Activated B cell treated with CpG ODN at 0.5 μM for 24 hours (primary cell): ENCODE measurements around the gene ADGRA1. TPM values are rescaled to one million over a fixed set of nuclear protein-coding genes. Genes with fewer than 3 reads are reported as not detected.
"Not testable (repeated sequence)": the region's sequence is repeated elsewhere in the genome, so short reads cannot be mapped to it uniquely, and the experiment has no call there.

Source experiments
- ATAC-seq: fragments of 200-7000 bp; cut with Tn5 transposase; one replicate; pipeline ENCODE4 v1.10.0; 2021; ENCODE audit warnings: low read depth, mild to moderate bottlenecking, moderate library complexity
- CTCF ChIA-PET: fragments of 350-600 bp; sonication (Branson Sonifier 250); formaldehyde crosslinking; loops from one replicate; lab custom pipeline; 2021; ENCODE audit warnings: antibody characterized with exemption; lab: Charles Lee
- POLR2A ChIA-PET: fragments of 350-600 bp; sonication (Branson Sonifier 250); formaldehyde crosslinking; loops from one replicate; lab custom pipeline; 2021; ENCODE audit warnings: antibody characterized with exemption; lab: Charles Lee
- DNase-seq: peaks from one replicate; pipeline ENCODE4 v3.0.0; 2022
- H3K27ac Mint-ChIP-seq: one replicate; pipeline ENCODE4 v1.8.0; 2020; ENCODE audit warnings: mixed read lengths
- H3K27me3 Mint-ChIP-seq: one replicate; pipeline ENCODE4 v1.8.0; 2021; ENCODE audit warnings: mixed read lengths
- H3K36me3 Mint-ChIP-seq: one replicate; pipeline ENCODE4 v1.8.0; 2021; ENCODE audit warnings: low read depth, mixed read lengths
- H3K4me1 Mint-ChIP-seq: one replicate; pipeline ENCODE4 v1.8.0; 2021; ENCODE audit warnings: mixed read lengths
- H3K4me3 Mint-ChIP-seq: one replicate; pipeline ENCODE4 v1.8.0; 2020; ENCODE audit warnings: mild to moderate bottlenecking, mixed read lengths
- H3K9me3 Mint-ChIP-seq: one replicate; pipeline ENCODE4 v1.8.0; 2020; ENCODE audit warnings: mixed read lengths
- CTCF ChIP-seq: fragments of 200-600 bp; IDR thresholded peaks from one replicate; pipeline ENCODE4 v1.8.0; 2022; ENCODE audit warnings: antibody characterized with exemption, mild to moderate bottlenecking
- intact Hi-C: fragments of 100-400 bp; cut with micrococcal nuclease; formaldehyde crosslinking; loops from one replicate; pipeline ENCODE4 v1.15.1; 2024
- total RNA-seq: library from RNA; stranded (reverse); gene quantifications from 2 replicates; pipeline ENCODE4 v1.2.3, GENCODE V29; 2022

ADGRA1 gene
- total RNA-seq, 1 donor from 2014 or later: not detected

- intact Hi-C loops: no loop called here
- no peak for TF ChIP-seq CTCF
- Mint-ChIP-seq H3K9me3 (no peaks in the 10 kb centered on the region), H3K27ac (no peak overlapping the region), H3K4me3 (no peak overlapping the region), H3K4me1 (peaks cover 19% of the 10 kb centered on the region), H3K36me3 (no peaks in the 10 kb centered on the region), H3K27me3 (no peaks in the 10 kb centered on the region)
- DNase-seq (no peak), ATAC-seq (no peak)
- ChIA-PET CTCF (no interaction called here), POLR2A (no interaction called here)
These were observed 45.9 kb downstream of the ADGRA1 start for GRCh38 chr10:133133471-133134231.

DNA sequence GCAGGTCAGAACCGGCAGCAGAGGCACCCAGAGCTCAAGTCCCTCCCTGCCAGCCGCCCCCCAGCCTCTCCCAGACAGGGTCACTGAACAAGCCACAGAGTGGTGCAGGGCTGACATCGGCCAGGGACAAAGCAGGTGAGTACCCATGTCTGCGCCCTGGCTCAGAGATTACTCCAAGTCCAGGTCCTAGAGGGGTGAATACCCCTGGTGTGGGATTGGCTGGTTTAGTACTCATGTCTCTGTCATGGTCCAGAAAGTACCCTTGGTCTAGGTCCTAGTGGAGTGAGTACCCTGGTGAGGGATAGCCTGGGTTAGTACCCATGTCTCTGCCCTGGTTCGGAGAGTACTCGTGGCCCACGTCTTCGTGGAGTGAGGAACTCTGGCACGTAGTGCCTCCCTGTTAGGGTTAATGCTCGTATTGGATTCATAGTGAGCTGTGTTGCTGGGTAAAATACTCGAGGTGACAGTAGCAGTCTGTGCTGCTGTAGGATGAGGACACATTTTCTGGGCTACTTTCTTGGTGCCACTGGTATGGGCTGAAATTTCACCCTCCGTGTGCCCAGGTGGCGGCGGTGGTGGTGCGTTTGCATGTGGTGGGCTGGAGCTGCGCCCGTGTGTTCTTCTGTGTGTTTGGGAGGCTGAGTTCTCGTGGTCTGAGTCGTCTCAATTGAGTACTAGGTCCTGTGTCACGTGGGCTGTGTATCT is 46.8 kb downstream of the ADGRA1 start:
- TF ChIP-seq CTCF: no peak
- H3K27ac Mint-ChIP-seq: no peak overlapping the region
- H3K36me3 Mint-ChIP-seq: no peaks in the 10 kb centered on the region
- peak; percentile 14 for DNase-seq
- intact Hi-C loops: no loop called here
- peak; percentile 21 for ATAC-seq
- ChIA-PET CTCF (no interaction called here), POLR2A (no interaction called here)
- H3K27me3 Mint-ChIP-seq: no peaks in the 10 kb centered on the region
- peaks cover 19% of the 10 kb centered on the region for H3K4me1 Mint-ChIP-seq
- no peak overlapping the region for H3K4me3 Mint-ChIP-seq
- H3K9me3 Mint-ChIP-seq: no peaks in the 10 kb centered on the region

DNA sequence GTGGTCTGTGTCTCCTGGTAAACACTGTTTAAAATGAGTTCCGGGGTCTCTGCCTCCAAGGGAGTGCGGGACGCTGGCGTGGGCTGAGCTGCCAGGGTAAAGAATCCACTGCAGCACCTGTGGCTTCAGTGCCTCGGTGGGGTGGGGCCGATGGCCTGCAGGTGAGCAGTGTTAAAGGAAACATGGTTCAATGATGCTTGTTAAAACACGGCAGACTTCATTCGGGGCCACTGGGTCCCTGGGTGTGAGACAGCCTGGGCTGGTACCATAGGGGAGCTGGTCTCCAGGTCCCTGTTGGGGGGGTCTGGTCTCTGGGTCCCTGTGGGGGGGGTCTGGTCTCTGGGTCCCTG is 47.4 kb downstream of the ADGRA1 start:
- Mint-ChIP-seq H3K4me3 (no peak overlapping the region), H3K27ac (no peak overlapping the region), H3K4me1 (peaks cover 19% of the 10 kb centered on the region), H3K9me3 (no peaks in the 10 kb centered on the region), H3K36me3 (no peaks in the 10 kb centered on the region), H3K27me3 (no peaks in the 10 kb centered on the region)
- TF ChIP-seq CTCF: no peak
- DNase-seq (no peak), ATAC-seq (peak; percentile 25)
- intact Hi-C loops: no loop called here
- CTCF ChIA-PET: no interaction called here
- POLR2A ChIA-PET: no interaction called here

DNA sequence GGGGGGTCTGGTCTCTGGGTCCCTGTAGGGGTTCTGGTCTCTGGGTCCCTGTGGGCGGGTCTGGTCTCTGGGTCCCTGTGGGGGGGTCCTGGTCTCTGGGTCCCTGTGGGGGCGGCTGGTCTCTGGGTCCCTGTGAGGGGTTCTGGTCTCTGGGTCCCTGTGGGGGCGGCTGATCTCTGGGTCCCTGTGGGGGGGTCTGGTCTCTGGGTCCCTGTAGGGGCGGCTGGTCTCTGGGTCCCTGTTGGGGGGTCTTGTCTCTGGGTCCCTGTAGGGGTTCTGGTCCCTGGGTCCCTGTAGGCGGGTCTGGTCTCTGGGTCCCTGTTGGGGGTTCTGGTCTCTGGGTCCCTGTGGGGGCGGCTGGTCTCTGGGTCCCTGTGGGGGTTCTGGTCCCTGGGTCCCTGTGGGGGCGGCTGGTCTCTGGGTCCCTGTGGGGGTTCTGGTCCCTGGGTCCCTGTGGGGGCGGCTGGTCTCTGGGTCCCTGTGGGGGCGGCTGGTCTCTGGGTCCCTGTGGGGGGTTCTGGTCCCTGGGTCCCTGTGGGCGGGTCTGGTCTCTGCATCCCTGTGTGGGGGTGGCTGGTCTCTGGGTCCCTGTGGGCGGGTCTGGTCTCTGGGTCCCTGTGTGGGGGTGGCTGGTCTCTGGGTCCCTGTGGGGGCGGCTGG is 49.9 kb downstream of the ADGRA1 start:
- H3K27ac Mint-ChIP-seq, H3K9me3 Mint-ChIP-seq, ATAC-seq, POLR2A ChIA-PET, H3K4me1 Mint-ChIP-seq, H3K4me3 Mint-ChIP-seq, H3K27me3 Mint-ChIP-seq, CTCF ChIA-PET, H3K36me3 Mint-ChIP-seq, intact Hi-C loops: not testable (repeated sequence)
- peak; percentile 12 for DNase-seq

DNA sequence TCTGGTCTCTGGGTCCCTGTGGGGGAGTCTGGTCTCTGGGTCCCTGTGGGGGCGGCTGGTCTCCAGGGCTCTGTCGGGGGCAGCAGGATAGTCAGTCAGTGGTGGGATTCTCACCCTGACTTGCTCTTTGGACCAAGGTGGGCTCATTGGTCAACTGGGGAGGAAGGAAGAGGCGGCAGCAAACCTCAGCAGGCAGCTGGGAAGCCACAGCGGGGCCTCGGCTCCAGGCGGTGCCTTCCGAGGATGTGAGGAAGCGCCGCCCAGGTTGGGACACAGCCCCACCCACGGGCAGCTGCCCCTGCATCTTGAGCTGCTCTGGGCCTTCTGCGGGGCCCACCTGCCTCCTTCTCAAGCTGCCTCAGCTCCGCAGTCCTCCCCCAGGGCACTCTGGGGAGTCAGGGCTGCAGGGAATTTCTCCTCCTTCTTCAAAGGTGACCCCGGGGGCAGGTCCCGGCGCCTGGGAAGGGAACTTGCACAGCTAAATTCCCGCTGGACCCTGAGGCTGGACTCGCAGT is 51.9 kb downstream of the ADGRA1 start:
- Mint-ChIP-seq H3K36me3 (no peaks in the 10 kb centered on the region), H3K4me3 (no peak overlapping the region), H3K27me3 (peaks cover 6% of the 10 kb centered on the region), H3K4me1 (peaks cover 13% of the 10 kb centered on the region), H3K27ac (no peak overlapping the region), H3K9me3 (no peaks in the 10 kb centered on the region)
- DNase-seq (no peak), ATAC-seq (no peak)
- ChIA-PET CTCF (no interaction called here), POLR2A (no interaction called here)
- no peak for TF ChIP-seq CTCF
- intact Hi-C loops: loop anchor here (10.0 kb wide), 1 partner anchor 305 kb away; no protein-coding TSS in a partner anchor
